HL-60 (cell line): ENCODE results near the gene MFN2.

Experiments
- CTCF ChIP-seq: IDR thresholded peaks from one replicate; pipeline ENCODE4 v1.5.1; 2011; ENCODE audit warnings: low read length, control low read depth, inconsistent platforms; ENCODE audit not compliant: insufficient read depth
- POLR2AphosphoS5 ChIP-seq: IDR thresholded peaks from 2 replicates; pipeline ENCODE4 v1.6.1; 2012; ENCODE audit warnings: low read depth
- REST ChIP-seq: IDR thresholded peaks from 2 replicates; pipeline ENCODE4 v1.6.1; 2012; ENCODE audit warnings: low read depth; ENCODE audit not compliant: insufficient replicate concordance

- TF ChIP-seq CTCF: no peak
- no peak for TF ChIP-seq REST
- no peak for TF ChIP-seq POLR2AphosphoS5
These were observed 3.9 kb downstream of the MFN2 start for GRCh38 chr1:11984121-11984520.
